HepG2 (cell line): ENCODE data around the gene HAPLN2. TPM values are rescaled to one million over a fixed set of nuclear protein-coding genes. Genes with fewer than 3 reads are reported as not detected.

Experiments
- GPN1 ChIP-seq: sonication (generic); formaldehyde crosslinking; IDR thresholded peaks from 2 replicates; pipeline ENCODE4 v1.5.1; 2020; ENCODE audit warnings: missing genetic modification reagents, borderline replicate concordance
- HHEX ChIP-seq: IDR thresholded peaks from 2 replicates; pipeline ENCODE4 v1.6.1; 2016; ENCODE audit warnings: control low read depth
- HOXA9 ChIP-seq: sonication (generic); formaldehyde crosslinking; IDR thresholded peaks from 2 replicates; pipeline ENCODE4 v1.8.1; 2022; ENCODE audit warnings: missing genetic modification reagents, mild to moderate bottlenecking, moderate library complexity, borderline replicate concordance
- IRF2 ChIP-seq: IDR thresholded peaks from 2 replicates; pipeline ENCODE4 v1.6.1; 2018; ENCODE audit warnings: missing genetic modification reagents, missing compliant biosample characterization
- ISL2 ChIP-seq: sonication (generic); formaldehyde crosslinking; IDR thresholded peaks from 2 replicates; pipeline ENCODE4 v1.5.0; 2020; ENCODE audit warnings: missing genetic modification reagents
- NPAS2 ChIP-seq: sonication (generic); formaldehyde crosslinking; IDR thresholded peaks from 2 replicates; pipeline ENCODE4 v1.8.0; 2022; ENCODE audit warnings: mild to moderate bottlenecking, missing genetic modification reagents, borderline replicate concordance
- PHF21A ChIP-seq: sonication (generic); formaldehyde crosslinking; IDR thresholded peaks from 2 replicates; pipeline ENCODE4 v1.5.0; 2020; ENCODE audit warnings: mild to moderate bottlenecking, missing genetic modification reagents
- RBFOX2 ChIP-seq: fragments of 200-400 bp; formaldehyde crosslinking; IDR thresholded peaks from 2 replicates; pipeline ENCODE4 v1.6.1; 2017; ENCODE audit warnings: low read depth, mild to moderate bottlenecking, low read length
- RELA ChIP-seq: sonication (generic); formaldehyde crosslinking; IDR thresholded peaks from 2 replicates; pipeline ENCODE4 v1.4.0; 2020; ENCODE audit warnings: missing genetic modification reagents
- TEAD2 ChIP-seq: sonication (generic); formaldehyde crosslinking; IDR thresholded peaks from 2 replicates; pipeline ENCODE4 v1.9.0; 2021; ENCODE audit warnings: missing genetic modification reagents
- ZNF24 ChIP-seq: fragments of 450-650 bp; IDR thresholded peaks from 2 replicates; pipeline ENCODE4 v1.6.1; 2017; ENCODE audit warnings: antibody characterized with exemption, mild to moderate bottlenecking
- ZNF317 ChIP-seq: sonication (generic); formaldehyde crosslinking; IDR thresholded peaks from 2 replicates; pipeline ENCODE4 v1.5.0; 2020; ENCODE audit warnings: mild to moderate bottlenecking, missing genetic modification reagents
- ZNF746 ChIP-seq: sonication (generic); formaldehyde crosslinking; IDR thresholded peaks from 2 replicates; pipeline ENCODE4 v1.8.0; 2022; ENCODE audit warnings: mild to moderate bottlenecking, missing genetic modification reagents
- ZNF781 ChIP-seq: sonication (generic); formaldehyde crosslinking; IDR thresholded peaks from 2 replicates; pipeline ENCODE4 v1.5.1; 2020; ENCODE audit warnings: borderline replicate concordance, mild to moderate bottlenecking, missing genetic modification reagents; ENCODE audit errors: not compliant biosample characterization
- polyA plus RNA-seq, 8 experiments: library from polyadenylated mRNA; depleted of rRNA in 3 of 8; stranded (reverse) in 7 of 8; unstranded in 1 of 8; fragments of >200 nt; fragmentation: Illumina TruSeq in 4 of 8; extraction: Trizol in 4 of 8; gene quantifications; 2 replicates each; pipeline versions ENCODE4 v1.2.1 to v1.2.3, GENCODE V29; 2011 to 2016; ENCODE audit warnings: low read depth in 4 of 8, missing spikeins in 1 of 8, mixed read lengths in 1 of 8; ENCODE audit not compliant: insufficient read depth in 1 of 8
- total RNA-seq, 5 experiments: library from RNA; depleted of rRNA; stranded (reverse); fragments of >200 nt; fragmentation: Illumina TruSeq; extraction: Trizol; gene quantifications; 2 replicates each; pipeline ENCODE4 v1.2.3, GENCODE V29; 2016; ENCODE audit warnings: low read depth in 1 of 5
- TF ChIP-seq, protein P1 (sequence below): sonication (generic); formaldehyde crosslinking; IDR thresholded peaks from 2 replicates; pipeline ENCODE4 v1.5.1; 2020; ENCODE audit warnings: missing genetic modification reagents, mild to moderate bottlenecking, borderline replicate concordance
- TF ChIP-seq, protein P2 (sequence below): sonication (generic); formaldehyde crosslinking; IDR thresholded peaks from 2 replicates; pipeline ENCODE4 v1.4.0; 2020; ENCODE audit warnings: mild to moderate bottlenecking, missing genetic modification reagents
- TF ChIP-seq, protein P3 (sequence below): sonication (generic); formaldehyde crosslinking; IDR thresholded peaks from 2 replicates; pipeline ENCODE4 v1.4.0; 2020; ENCODE audit warnings: mild to moderate bottlenecking, missing genetic modification reagents
- TF ChIP-seq, protein P4 (sequence below): sonication (generic); formaldehyde crosslinking; IDR thresholded peaks from 2 replicates; pipeline ENCODE4 v1.9.0; 2021; ENCODE audit warnings: missing genetic modification reagents, borderline replicate concordance
- TF ChIP-seq, protein P5 (sequence below): sonication (generic); formaldehyde crosslinking; IDR thresholded peaks from 2 replicates; pipeline ENCODE4 v1.4.0; 2020; ENCODE audit warnings: missing genetic modification reagents

Gene HAPLN2
- total and polyA plus RNA-seq, 2 of the 13 experiments (the other 11 are each of a cell fraction or from before 2014, with no cell fraction given): not detected

DNA sequence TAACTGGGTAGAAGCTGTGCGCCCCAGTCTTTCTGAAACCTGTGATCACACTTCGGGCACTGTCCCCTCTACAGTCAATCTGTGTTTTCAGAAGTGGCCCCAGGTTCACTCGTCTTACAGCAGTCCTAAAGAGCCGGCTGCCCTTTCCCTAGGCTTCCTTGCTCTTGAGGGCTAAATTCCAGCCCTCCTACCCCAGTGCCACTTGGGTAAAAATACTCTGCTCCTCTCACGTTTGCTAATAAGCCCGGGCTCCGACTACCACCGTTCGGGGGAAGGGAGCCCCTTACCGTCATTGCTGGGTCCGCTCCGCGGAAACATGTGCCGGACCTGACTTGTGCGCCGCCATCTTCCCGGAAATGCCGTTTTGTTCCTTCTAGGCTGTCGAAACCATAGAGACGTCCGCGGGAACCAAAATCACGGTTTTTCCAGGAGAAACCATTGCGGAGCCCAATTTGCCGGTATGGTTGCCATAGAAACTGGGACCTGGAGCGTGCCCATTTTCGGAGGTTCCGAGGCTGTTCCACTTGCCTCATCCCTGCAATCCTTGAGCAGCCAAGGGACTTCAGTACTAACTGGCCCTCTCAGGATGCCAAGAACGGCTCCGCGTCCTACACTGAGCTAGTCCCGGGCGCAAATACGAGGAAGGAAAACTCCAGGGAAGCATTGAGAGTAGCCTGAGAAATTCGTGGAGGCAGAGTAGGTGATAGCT, 17.9 kb upstream of the HAPLN2 start, which contains the start of gene GPATCH4 (continued):
- TF ChIP-seq, protein P1, sequence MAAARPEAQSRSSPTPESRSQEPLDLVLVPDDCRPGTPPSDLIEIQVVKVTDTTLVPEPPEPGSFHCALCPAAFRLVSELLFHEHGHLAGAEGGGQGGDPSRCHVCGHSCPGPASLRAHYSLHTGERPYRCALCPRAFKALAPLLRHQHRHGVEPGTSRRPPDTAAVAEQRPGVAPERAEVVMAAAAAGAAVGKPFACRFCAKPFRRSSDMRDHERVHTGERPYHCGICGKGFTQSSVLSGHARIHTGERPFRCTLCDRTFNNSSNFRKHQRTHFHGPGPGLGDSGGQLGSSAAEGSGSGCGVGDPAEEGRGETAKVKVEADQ: peak; percentile 81; the same call in 1 of the 2 replicates
- TF ChIP-seq PHF21A (CRISPR knock-in tag) (peak; percentile 83), GPN1 (CRISPR knock-in tag) (no peak), RELA (no peak), RBFOX2 (no peak), HHEX (CRISPR knock-in tag) (no peak), IRF2 (CRISPR knock-in tag) (no peak), ISL2 (CRISPR knock-in tag) (0 out of 2 replicates have a peak, but pooled peaks have one; percentile 34), ZNF746 (no peak), ZNF24 (no peak), ZNF781 (no peak), NPAS2 (no peak), TEAD2 (no peak), HOXA9 (CRISPR knock-in tag) (no peak; the same call in 1 of the 2 replicates), ZNF317 (CRISPR knock-in tag) (peak; percentile 56)
- TF ChIP-seq, protein P2, sequence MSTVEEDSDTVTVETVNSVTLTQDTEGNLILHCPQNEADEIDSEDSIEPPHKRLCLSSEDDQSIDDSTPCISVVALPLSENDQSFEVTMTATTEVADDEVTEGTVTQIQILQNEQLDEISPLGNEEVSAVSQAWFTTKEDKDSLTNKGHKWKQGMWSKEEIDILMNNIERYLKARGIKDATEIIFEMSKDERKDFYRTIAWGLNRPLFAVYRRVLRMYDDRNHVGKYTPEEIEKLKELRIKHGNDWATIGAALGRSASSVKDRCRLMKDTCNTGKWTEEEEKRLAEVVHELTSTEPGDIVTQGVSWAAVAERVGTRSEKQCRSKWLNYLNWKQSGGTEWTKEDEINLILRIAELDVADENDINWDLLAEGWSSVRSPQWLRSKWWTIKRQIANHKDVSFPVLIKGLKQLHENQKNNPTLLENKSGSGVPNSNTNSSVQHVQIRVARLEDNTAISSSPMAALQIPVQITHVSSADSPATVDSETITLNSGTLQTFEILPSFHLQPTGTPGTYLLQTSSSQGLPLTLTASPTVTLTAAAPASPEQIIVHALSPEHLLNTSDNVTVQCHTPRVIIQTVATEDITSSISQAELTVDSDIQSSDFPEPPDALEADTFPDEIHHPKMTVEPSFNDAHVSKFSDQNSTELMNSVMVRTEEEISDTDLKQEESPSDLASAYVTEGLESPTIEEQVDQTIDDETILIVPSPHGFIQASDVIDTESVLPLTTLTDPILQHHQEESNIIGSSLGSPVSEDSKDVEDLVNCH: no peak; the same call in 1 of the 2 replicates
- TF ChIP-seq, protein P3, sequence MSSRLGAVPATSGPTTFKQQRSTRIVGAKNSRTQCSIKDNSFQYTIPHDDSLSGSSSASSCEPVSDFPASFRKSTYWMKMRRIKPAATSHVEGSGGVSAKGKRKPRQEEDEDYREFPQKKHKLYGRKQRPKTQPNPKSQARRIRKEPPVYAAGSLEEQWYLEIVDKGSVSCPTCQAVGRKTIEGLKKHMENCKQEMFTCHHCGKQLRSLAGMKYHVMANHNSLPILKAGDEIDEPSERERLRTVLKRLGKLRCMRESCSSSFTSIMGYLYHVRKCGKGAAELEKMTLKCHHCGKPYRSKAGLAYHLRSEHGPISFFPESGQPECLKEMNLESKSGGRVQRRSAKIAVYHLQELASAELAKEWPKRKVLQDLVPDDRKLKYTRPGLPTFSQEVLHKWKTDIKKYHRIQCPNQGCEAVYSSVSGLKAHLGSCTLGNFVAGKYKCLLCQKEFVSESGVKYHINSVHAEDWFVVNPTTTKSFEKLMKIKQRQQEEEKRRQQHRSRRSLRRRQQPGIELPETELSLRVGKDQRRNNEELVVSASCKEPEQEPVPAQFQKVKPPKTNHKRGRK (CRISPR knock-in tag): no peak
- TF ChIP-seq, protein P4, sequence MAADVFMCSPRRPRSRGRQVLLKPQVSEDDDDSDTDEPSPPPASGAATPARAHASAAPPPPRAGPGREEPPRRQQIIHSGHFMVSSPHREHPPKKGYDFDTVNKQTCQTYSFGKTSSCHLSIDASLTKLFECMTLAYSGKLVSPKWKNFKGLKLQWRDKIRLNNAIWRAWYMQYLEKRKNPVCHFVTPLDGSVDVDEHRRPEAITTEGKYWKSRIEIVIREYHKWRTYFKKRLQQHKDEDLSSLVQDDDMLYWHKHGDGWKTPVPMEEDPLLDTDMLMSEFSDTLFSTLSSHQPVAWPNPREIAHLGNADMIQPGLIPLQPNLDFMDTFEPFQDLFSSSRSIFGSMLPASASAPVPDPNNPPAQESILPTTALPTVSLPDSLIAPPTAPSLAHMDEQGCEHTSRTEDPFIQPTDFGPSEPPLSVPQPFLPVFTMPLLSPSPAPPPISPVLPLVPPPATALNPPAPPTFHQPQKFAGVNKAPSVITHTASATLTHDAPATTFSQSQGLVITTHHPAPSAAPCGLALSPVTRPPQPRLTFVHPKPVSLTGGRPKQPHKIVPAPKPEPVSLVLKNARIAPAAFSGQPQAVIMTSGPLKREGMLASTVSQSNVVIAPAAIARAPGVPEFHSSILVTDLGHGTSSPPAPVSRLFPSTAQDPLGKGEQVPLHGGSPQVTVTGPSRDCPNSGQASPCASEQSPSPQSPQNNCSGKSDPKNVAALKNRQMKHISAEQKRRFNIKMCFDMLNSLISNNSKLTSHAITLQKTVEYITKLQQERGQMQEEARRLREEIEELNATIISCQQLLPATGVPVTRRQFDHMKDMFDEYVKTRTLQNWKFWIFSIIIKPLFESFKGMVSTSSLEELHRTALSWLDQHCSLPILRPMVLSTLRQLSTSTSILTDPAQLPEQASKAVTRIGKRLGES: no peak; the same call in 1 of the 2 replicates
- TF ChIP-seq, protein P5, sequence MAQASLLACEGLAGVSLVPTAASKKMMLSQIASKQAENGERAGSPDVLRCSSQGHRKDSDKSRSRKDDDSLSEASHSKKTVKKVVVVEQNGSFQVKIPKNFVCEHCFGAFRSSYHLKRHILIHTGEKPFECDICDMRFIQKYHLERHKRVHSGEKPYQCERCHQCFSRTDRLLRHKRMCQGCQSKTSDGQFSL (CRISPR knock-in tag): no peak
